WTC11 (cell line): Measurements from ENCODE around the gene IFNL4. TPM values are rescaled to one million over a fixed set of nuclear protein-coding genes. Genes with fewer than 3 reads are reported as not detected.

Experiments
- ATAC-seq: fragments of 200-7000 bp; cut with Tn5 transposase; 2 replicates; pipeline ENCODE4 v1.10.0; 2021; ENCODE audit warnings: mild to moderate bottlenecking, moderate library complexity
- CTCF ChIA-PET: fragments of 300-600 bp; sonication (Branson Sonifier 250); formaldehyde crosslinking; loops from one replicate; lab custom pipeline; 2021; ENCODE audit warnings: antibody characterized with exemption; lab: Charles Lee
- POLR2A ChIA-PET: fragments of 350-600 bp; sonication (Branson Sonifier 250); formaldehyde crosslinking; loops from one replicate; lab custom pipeline; 2021; ENCODE audit warnings: antibody characterized with exemption; lab: Charles Lee
- DNase-seq: peaks from one replicate; pipeline ENCODE4 v3.0.0; 2021; ENCODE audit warnings: low spot score
- H3K27ac Mint-ChIP-seq: 2 replicates; pipeline ENCODE4 v1.8.0; 2021; ENCODE audit warnings: mixed read lengths
- H3K27me3 Mint-ChIP-seq: 2 replicates; pipeline ENCODE4 v1.8.0; 2021; ENCODE audit warnings: low read depth, mild to moderate bottlenecking, moderate library complexity, mixed read lengths
- H3K36me3 Mint-ChIP-seq: 2 replicates; pipeline ENCODE4 v1.8.0; 2021; ENCODE audit warnings: mixed read lengths
- H3K4me1 Mint-ChIP-seq: 2 replicates; pipeline ENCODE4 v1.8.0; 2022; ENCODE audit warnings: mixed read lengths
- H3K4me3 Mint-ChIP-seq: 2 replicates; pipeline ENCODE4 v1.8.0; 2021; ENCODE audit warnings: mild to moderate bottlenecking, moderate library complexity, mixed read lengths
- H3K9me3 Mint-ChIP-seq: 2 replicates; pipeline ENCODE4 v1.8.0; 2021; ENCODE audit warnings: mixed read lengths
- CREB1 ChIP-seq: sonication (generic); formaldehyde crosslinking; IDR thresholded peaks from 2 replicates; pipeline ENCODE4 v1.8.0; 2023; ENCODE audit warnings: mild to moderate bottlenecking, missing genetic modification reagents
- CREM ChIP-seq: sonication (generic); formaldehyde crosslinking; IDR thresholded peaks from 2 replicates; pipeline ENCODE4 v1.8.1; 2022; ENCODE audit warnings: mild to moderate bottlenecking, missing genetic modification reagents, moderate library complexity
- FOXP1 ChIP-seq: sonication (generic); formaldehyde crosslinking; IDR thresholded peaks from 2 replicates; pipeline ENCODE4 v1.8.0; 2022; ENCODE audit warnings: missing genetic modification reagents, mild to moderate bottlenecking, moderate library complexity, borderline replicate concordance
- GABPB1 ChIP-seq: sonication (generic); formaldehyde crosslinking; IDR thresholded peaks from 2 replicates; pipeline ENCODE4 v1.8.1; 2023; ENCODE audit warnings: mild to moderate bottlenecking, missing genetic modification reagents
- HMGA2 ChIP-seq: fragments of 250-450 bp; sonication (Bioruptor Pico); IDR thresholded peaks from 2 replicates; pipeline ENCODE4 v1.4.0; 2021; ENCODE audit warnings: mild to moderate bottlenecking, moderate library complexity
- MXD4 ChIP-seq: fragments of 250-450 bp; sonication (Bioruptor Pico); IDR thresholded peaks from 2 replicates; pipeline ENCODE4 v1.8.0; 2021; ENCODE audit warnings: mild to moderate bottlenecking, moderate library complexity, borderline replicate concordance
- NR1H2 ChIP-seq: sonication (generic); formaldehyde crosslinking; IDR thresholded peaks from 2 replicates; pipeline ENCODE4 v1.9.0; 2021; ENCODE audit warnings: mild to moderate bottlenecking, moderate library complexity, missing genetic modification reagents
- TP53 ChIP-seq: sonication (generic); formaldehyde crosslinking; IDR thresholded peaks from 2 replicates; pipeline ENCODE4 v1.8.1; 2023; ENCODE audit warnings: mild to moderate bottlenecking, missing genetic modification reagents
- ZBTB21 ChIP-seq: sonication (generic); formaldehyde crosslinking; IDR thresholded peaks from 2 replicates; pipeline ENCODE4 v1.8.1; 2023; ENCODE audit warnings: mild to moderate bottlenecking, missing genetic modification reagents, borderline replicate concordance
- ZNF671 ChIP-seq: fragments of 250-450 bp; sonication (Bioruptor Pico); IDR thresholded peaks from 2 replicates; pipeline ENCODE4 v1.8.0; 2021; ENCODE audit warnings: mild to moderate bottlenecking
- total RNA-seq: library from RNA; stranded (reverse); gene quantifications from 3 replicates; pipeline ENCODE4 v1.2.3, GENCODE V29; 2021
- TF ChIP-seq, protein P1 (sequence below): sonication (generic); formaldehyde crosslinking; IDR thresholded peaks from 2 replicates; pipeline ENCODE4 v1.8.0; 2023; ENCODE audit warnings: mild to moderate bottlenecking, missing genetic modification reagents
- TF ChIP-seq, protein P2 (sequence below): sonication (generic); formaldehyde crosslinking; IDR thresholded peaks from 2 replicates; pipeline ENCODE4 v1.8.1; 2023; ENCODE audit warnings: mild to moderate bottlenecking, missing genetic modification reagents
- TF ChIP-seq, protein P3 (sequence below): sonication (generic); formaldehyde crosslinking; IDR thresholded peaks from 2 replicates; pipeline ENCODE4 v1.8.1; 2023; ENCODE audit warnings: mild to moderate bottlenecking, moderate library complexity, missing genetic modification reagents
- TF ChIP-seq, protein P4 (sequence below): fragments of 250-450 bp; sonication (Bioruptor Pico); IDR thresholded peaks from 2 replicates; pipeline ENCODE4 v2.1.2; 2022; ENCODE audit warnings: mild to moderate bottlenecking, moderate library complexity
- TF ChIP-seq, protein P5 (sequence below): fragments of 250-450 bp; sonication (Bioruptor Pico); IDR thresholded peaks from 2 replicates; pipeline ENCODE4 v1.9.0; 2021; ENCODE audit warnings: mild to moderate bottlenecking
- TF ChIP-seq, protein P6 (sequence below): sonication (generic); formaldehyde crosslinking; IDR thresholded peaks from 2 replicates; pipeline ENCODE4 v1.8.1; 2022; ENCODE audit warnings: mild to moderate bottlenecking, missing genetic modification reagents, moderate library complexity, borderline replicate concordance
- TF ChIP-seq, protein P7 (sequence below): fragments of 250-450 bp; sonication (Bioruptor Pico); IDR thresholded peaks from 2 replicates; pipeline ENCODE4 v1.9.0; 2021; ENCODE audit warnings: mild to moderate bottlenecking, borderline replicate concordance
- TF ChIP-seq, protein P8 (sequence below): sonication (generic); formaldehyde crosslinking; IDR thresholded peaks from 2 replicates; pipeline ENCODE4 v1.8.1; 2023; ENCODE audit warnings: mild to moderate bottlenecking, missing genetic modification reagents

Gene IFNL4
- total RNA-seq, 1 experiment from 2014 or later: not detected

DNA sequence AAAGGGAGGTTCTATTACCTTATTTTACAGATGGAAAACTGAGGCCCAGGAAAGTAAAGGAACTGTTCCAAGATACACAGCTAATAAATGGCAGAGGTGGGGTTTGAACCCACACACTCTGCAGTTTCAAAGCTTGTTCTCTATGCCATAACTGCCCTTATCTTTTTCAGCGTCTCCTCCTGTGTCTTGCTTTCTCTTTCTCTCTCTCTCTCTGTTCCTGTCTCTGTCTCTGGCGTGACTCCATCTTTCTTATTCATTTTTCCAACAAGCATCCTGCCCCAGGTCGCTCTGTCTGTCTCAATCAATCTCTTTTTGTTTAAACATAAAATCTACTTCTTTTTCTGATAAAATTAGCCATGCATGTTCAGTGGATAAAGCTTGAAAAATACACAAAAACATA is 3.2 kb upstream of the IFNL4 start:
- ChIA-PET POLR2A (no interaction called here), CTCF (no interaction called here)
- DNase-seq (no peak), ATAC-seq (no peak)
- no peaks in the 10 kb centered on the region for H3K4me1 Mint-ChIP-seq
- TF ChIP-seq ZNF671 (CRISPR knock-in tag) (no peak), ZBTB21 (no peak), HMGA2 (no peak), GABPB1 (CRISPR knock-in tag) (no peak), NR1H2 (CRISPR knock-in tag) (no peak), MXD4 (CRISPR knock-in tag) (no peak), CREB1 (CRISPR knock-in tag) (no peak), TP53 (no peak)
- TF ChIP-seq, protein P1, sequence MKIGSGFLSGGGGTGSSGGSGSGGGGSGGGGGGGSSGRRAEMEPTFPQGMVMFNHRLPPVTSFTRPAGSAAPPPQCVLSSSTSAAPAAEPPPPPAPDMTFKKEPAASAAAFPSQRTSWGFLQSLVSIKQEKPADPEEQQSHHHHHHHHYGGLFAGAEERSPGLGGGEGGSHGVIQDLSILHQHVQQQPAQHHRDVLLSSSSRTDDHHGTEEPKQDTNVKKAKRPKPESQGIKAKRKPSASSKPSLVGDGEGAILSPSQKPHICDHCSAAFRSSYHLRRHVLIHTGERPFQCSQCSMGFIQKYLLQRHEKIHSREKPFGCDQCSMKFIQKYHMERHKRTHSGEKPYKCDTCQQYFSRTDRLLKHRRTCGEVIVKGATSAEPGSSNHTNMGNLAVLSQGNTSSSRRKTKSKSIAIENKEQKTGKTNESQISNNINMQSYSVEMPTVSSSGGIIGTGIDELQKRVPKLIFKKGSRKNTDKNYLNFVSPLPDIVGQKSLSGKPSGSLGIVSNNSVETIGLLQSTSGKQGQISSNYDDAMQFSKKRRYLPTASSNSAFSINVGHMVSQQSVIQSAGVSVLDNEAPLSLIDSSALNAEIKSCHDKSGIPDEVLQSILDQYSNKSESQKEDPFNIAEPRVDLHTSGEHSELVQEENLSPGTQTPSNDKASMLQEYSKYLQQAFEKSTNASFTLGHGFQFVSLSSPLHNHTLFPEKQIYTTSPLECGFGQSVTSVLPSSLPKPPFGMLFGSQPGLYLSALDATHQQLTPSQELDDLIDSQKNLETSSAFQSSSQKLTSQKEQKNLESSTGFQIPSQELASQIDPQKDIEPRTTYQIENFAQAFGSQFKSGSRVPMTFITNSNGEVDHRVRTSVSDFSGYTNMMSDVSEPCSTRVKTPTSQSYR: no peak
- TF ChIP-seq, protein P2, sequence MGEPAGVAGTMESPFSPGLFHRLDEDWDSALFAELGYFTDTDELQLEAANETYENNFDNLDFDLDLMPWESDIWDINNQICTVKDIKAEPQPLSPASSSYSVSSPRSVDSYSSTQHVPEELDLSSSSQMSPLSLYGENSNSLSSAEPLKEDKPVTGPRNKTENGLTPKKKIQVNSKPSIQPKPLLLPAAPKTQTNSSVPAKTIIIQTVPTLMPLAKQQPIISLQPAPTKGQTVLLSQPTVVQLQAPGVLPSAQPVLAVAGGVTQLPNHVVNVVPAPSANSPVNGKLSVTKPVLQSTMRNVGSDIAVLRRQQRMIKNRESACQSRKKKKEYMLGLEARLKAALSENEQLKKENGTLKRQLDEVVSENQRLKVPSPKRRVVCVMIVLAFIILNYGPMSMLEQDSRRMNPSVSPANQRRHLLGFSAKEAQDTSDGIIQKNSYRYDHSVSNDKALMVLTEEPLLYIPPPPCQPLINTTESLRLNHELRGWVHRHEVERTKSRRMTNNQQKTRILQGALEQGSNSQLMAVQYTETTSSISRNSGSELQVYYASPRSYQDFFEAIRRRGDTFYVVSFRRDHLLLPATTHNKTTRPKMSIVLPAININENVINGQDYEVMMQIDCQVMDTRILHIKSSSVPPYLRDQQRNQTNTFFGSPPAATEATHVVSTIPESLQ (CRISPR knock-in tag): no peak
- TF ChIP-seq, protein P3, sequence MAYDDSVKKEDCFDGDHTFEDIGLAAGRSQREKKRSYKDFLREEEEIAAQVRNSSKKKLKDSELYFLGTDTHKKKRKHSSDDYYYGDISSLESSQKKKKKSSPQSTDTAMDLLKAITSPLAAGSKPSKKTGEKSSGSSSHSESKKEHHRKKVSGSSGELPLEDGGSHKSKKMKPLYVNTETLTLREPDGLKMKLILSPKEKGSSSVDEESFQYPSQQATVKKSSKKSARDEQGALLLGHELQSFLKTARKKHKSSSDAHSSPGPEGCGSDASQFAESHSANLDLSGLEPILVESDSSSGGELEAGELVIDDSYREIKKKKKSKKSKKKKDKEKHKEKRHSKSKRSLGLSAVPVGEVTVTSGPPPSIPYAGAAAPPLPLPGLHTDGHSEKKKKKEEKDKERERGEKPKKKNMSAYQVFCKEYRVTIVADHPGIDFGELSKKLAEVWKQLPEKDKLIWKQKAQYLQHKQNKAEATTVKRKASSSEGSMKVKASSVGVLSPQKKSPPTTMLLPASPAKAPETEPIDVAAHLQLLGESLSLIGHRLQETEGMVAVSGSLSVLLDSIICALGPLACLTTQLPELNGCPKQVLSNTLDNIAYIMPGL (CRISPR knock-in tag): no peak
- TF ChIP-seq, protein P4, sequence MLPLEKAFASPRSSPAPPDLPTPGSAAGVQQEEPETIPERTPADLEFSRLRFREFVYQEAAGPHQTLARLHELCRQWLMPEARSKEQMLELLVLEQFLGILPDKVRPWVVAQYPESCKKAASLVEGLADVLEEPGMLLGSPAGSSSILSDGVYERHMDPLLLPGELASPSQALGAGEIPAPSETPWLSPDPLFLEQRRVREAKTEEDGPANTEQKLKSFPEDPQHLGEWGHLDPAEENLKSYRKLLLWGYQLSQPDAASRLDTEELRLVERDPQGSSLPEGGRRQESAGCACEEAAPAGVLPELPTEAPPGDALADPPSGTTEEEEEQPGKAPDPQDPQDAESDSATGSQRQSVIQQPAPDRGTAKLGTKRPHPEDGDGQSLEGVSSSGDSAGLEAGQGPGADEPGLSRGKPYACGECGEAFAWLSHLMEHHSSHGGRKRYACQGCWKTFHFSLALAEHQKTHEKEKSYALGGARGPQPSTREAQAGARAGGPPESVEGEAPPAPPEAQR (CRISPR knock-in tag): no peak
- TF ChIP-seq, protein P5, sequence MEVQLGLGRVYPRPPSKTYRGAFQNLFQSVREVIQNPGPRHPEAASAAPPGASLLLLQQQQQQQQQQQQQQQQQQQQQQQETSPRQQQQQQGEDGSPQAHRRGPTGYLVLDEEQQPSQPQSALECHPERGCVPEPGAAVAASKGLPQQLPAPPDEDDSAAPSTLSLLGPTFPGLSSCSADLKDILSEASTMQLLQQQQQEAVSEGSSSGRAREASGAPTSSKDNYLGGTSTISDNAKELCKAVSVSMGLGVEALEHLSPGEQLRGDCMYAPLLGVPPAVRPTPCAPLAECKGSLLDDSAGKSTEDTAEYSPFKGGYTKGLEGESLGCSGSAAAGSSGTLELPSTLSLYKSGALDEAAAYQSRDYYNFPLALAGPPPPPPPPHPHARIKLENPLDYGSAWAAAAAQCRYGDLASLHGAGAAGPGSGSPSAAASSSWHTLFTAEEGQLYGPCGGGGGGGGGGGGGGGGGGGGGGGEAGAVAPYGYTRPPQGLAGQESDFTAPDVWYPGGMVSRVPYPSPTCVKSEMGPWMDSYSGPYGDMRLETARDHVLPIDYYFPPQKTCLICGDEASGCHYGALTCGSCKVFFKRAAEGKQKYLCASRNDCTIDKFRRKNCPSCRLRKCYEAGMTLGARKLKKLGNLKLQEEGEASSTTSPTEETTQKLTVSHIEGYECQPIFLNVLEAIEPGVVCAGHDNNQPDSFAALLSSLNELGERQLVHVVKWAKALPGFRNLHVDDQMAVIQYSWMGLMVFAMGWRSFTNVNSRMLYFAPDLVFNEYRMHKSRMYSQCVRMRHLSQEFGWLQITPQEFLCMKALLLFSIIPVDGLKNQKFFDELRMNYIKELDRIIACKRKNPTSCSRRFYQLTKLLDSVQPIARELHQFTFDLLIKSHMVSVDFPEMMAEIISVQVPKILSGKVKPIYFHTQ (CRISPR knock-in tag): no peak
- no peaks in the 10 kb centered on the region for H3K36me3 Mint-ChIP-seq
- no peak overlapping the region for H3K4me3 Mint-ChIP-seq
- peaks cover 4% of the 10 kb centered on the region for H3K9me3 Mint-ChIP-seq
- H3K27ac Mint-ChIP-seq: no peak overlapping the region
- peaks cover 82% of the 10 kb centered on the region for H3K27me3 Mint-ChIP-seq

DNA sequence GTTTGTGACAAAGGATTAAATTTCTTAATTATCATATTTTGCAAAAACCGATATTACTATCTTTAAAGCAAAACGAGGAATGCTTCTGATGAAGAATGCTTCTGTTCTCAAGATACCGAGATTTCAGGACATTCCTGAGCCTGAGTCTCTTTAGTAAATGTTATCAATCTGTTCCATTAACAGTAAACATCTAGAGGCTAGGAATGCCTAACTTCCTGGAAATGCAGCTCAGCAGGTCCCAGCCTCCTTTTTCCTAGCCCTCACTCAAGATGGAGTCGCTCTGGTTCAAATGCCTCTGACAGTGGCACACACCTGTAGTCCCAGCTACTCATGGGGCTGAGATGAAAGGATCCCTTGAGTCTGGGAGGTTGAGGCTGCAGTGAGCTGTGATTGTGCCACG is 2.4 kb upstream of the IFNL4 start:
- Mint-ChIP-seq H3K4me3 (no peak overlapping the region), H3K36me3 (no peaks in the 10 kb centered on the region), H3K27me3 (peaks cover 80% of the 10 kb centered on the region), H3K27ac (no peak overlapping the region), H3K9me3 (no peaks in the 10 kb centered on the region), H3K4me1 (no peaks in the 10 kb centered on the region)
- CTCF ChIA-PET: no interaction called here
- ATAC-seq (no peak), DNase-seq (no peak)
- POLR2A ChIA-PET: no interaction called here
- no peak for TF ChIP-seq FOXP1
- TF ChIP-seq, protein P6, sequence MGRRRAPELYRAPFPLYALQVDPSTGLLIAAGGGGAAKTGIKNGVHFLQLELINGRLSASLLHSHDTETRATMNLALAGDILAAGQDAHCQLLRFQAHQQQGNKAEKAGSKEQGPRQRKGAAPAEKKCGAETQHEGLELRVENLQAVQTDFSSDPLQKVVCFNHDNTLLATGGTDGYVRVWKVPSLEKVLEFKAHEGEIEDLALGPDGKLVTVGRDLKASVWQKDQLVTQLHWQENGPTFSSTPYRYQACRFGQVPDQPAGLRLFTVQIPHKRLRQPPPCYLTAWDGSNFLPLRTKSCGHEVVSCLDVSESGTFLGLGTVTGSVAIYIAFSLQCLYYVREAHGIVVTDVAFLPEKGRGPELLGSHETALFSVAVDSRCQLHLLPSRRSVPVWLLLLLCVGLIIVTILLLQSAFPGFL: no peak
- TF ChIP-seq, protein P7, sequence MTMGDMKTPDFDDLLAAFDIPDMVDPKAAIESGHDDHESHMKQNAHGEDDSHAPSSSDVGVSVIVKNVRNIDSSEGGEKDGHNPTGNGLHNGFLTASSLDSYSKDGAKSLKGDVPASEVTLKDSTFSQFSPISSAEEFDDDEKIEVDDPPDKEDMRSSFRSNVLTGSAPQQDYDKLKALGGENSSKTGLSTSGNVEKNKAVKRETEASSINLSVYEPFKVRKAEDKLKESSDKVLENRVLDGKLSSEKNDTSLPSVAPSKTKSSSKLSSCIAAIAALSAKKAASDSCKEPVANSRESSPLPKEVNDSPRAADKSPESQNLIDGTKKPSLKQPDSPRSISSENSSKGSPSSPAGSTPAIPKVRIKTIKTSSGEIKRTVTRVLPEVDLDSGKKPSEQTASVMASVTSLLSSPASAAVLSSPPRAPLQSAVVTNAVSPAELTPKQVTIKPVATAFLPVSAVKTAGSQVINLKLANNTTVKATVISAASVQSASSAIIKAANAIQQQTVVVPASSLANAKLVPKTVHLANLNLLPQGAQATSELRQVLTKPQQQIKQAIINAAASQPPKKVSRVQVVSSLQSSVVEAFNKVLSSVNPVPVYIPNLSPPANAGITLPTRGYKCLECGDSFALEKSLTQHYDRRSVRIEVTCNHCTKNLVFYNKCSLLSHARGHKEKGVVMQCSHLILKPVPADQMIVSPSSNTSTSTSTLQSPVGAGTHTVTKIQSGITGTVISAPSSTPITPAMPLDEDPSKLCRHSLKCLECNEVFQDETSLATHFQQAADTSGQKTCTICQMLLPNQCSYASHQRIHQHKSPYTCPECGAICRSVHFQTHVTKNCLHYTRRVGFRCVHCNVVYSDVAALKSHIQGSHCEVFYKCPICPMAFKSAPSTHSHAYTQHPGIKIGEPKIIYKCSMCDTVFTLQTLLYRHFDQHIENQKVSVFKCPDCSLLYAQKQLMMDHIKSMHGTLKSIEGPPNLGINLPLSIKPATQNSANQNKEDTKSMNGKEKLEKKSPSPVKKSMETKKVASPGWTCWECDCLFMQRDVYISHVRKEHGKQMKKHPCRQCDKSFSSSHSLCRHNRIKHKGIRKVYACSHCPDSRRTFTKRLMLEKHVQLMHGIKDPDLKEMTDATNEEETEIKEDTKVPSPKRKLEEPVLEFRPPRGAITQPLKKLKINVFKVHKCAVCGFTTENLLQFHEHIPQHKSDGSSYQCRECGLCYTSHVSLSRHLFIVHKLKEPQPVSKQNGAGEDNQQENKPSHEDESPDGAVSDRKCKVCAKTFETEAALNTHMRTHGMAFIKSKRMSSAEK (CRISPR knock-in tag): no peak
- TF ChIP-seq CREM: no peak
- TF ChIP-seq, protein P8, sequence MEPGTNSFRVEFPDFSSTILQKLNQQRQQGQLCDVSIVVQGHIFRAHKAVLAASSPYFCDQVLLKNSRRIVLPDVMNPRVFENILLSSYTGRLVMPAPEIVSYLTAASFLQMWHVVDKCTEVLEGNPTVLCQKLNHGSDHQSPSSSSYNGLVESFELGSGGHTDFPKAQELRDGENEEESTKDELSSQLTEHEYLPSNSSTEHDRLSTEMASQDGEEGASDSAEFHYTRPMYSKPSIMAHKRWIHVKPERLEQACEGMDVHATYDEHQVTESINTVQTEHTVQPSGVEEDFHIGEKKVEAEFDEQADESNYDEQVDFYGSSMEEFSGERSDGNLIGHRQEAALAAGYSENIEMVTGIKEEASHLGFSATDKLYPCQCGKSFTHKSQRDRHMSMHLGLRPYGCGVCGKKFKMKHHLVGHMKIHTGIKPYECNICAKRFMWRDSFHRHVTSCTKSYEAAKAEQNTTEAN (CRISPR knock-in tag): no peak
- no peak for TF ChIP-seq ZNF671 (CRISPR knock-in tag)
